Thymus (tissue), 11 donors: ENCODE measurements around the gene SLC12A1. TPM values are rescaled to one million over a fixed set of nuclear protein-coding genes. Genes with fewer than 3 reads are reported as not detected.

Source experiments
- DNase-seq, 9 donors: peaks; one replicate each; pipeline ENCODE4 v3.0.0-alpha.2; 2013; ENCODE audit warnings: low spot score in 9 of 9, low read depth in 6 of 9, missing footprints in 1 of 9
- H3K27ac ChIP-seq, 2 donors: one replicate each; pipeline ENCODE4 v1.5.1; 2013; ENCODE audit warnings: control low read depth in 1 of 2, low read depth in 1 of 2, low read length in 1 of 2, mild to moderate bottlenecking in 1 of 2, moderate library complexity in 1 of 2
- H3K27me3 ChIP-seq, 2 donors: one replicate each; pipeline ENCODE4 v1.5.1; 2013; ENCODE audit warnings: low read length in 1 of 2; ENCODE audit not compliant: control insufficient read depth in 2 of 2, insufficient read depth in 1 of 2
- H3K36me3 ChIP-seq, 2 donors: one replicate each; pipeline ENCODE4 v1.5.1; 2013; ENCODE audit warnings: low read length in 1 of 2, mild to moderate bottlenecking in 1 of 2, moderate library complexity in 1 of 2; ENCODE audit not compliant: control insufficient read depth in 2 of 2, insufficient read depth in 2 of 2
- H3K4me1 ChIP-seq, 2 donors: one replicate each; pipeline ENCODE4 v1.5.1; 2013; ENCODE audit warnings: low read length in 2 of 2; ENCODE audit not compliant: control insufficient read depth in 2 of 2, insufficient read depth in 2 of 2
- H3K4me3 ChIP-seq, 2 donors: one replicate each; pipeline ENCODE4 v1.5.1; 2013; ENCODE audit warnings: low read length in 2 of 2, control low read depth in 1 of 2, mild to moderate bottlenecking in 1 of 2
- H3K9me3 ChIP-seq, 2 donors: one replicate each; pipeline ENCODE4 v1.5.1; 2013; ENCODE audit warnings: low read length in 1 of 2, mild to moderate bottlenecking in 1 of 2; ENCODE audit not compliant: control insufficient read depth in 2 of 2, insufficient read depth in 1 of 2
- WGBS: extraction: QIAGEN DNeasy Blood & Tissue Kit; methylation state at CpG from one replicate; pipeline ENCODE4 v1.1.7; 2013; 5-methylcytosine and 5-hydroxymethylcytosine counted together
- polyA plus RNA-seq: library from polyadenylated mRNA; stranded (reverse); fragments of 200-250 nt; gene quantifications from one replicate; pipeline ENCODE4 v1.2.3, GENCODE V29; 2013
- total RNA-seq: library from RNA; stranded (reverse); fragments of 120-200 nt; gene quantifications from one replicate; pipeline ENCODE4 v1.2.4, GENCODE V29; 2013
- donor health status: healthy.

The SLC12A1 gene
- total and polyA plus RNA-seq, 2 donors, result 0.05 to 0.11 TPM

GRCh38 chr15:48182749-48183148 is 23.4 kb upstream of the SLC12A1 start:
- Histone ChIP-seq H3K4me3 (no peak overlapping the region), H3K36me3 (no peaks in the 10 kb centered on the region), H3K27ac (no peak overlapping the region), H3K4me1 (no peaks in the 10 kb centered on the region), H3K27me3 (peaks cover 0 to 2% of the 10 kb centered on the region in 2 donors), H3K9me3 (no peaks in the 10 kb centered on the region)
- DNase-seq, result no peak
- WGBS, result 53% methylated on average over 2 of the region's 2 CpGs

GRCh38 chr15:48185529-48185928 is 20.6 kb upstream of the SLC12A1 start:
- Histone ChIP-seq H3K9me3 (no peaks in the 10 kb centered on the region), H3K36me3 (no peaks in the 10 kb centered on the region), H3K4me1 (no peaks in the 10 kb centered on the region), H3K4me3 (no peak overlapping the region), H3K27ac (no peak overlapping the region), H3K27me3 (no peaks in the 10 kb centered on the region)
- DNase-seq, result no peak
- 86% methylated on average over 3 of the region's 3 CpGs for WGBS

DNA sequence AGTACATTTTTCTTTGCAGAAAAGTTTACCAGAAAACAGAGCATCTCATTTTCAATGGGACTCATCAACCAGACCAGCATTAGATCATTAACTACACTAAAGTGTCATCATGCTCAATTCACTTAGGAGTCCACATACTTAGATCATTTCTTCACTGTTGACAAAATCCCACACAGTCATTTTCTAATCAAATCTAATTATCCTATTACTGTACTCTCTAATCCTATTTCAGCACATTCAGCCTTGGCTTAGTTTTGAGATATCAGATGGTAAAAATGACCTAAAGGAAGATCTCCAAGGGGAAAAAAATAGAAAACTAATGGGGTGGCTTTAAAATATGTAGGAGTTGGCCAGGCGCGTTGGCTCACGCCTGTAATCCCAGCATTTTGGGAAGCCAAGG is 19.8 kb upstream of the SLC12A1 start:
- H3K27me3 ChIP-seq, result peaks cover 0 to 3% of the 10 kb centered on the region in 2 donors
- H3K9me3 ChIP-seq, result no peaks in the 10 kb centered on the region
- 98% methylated on average over 3 of the region's 3 CpGs for WGBS
- DNase-seq, result no peak
- no peaks in the 10 kb centered on the region for H3K4me1 ChIP-seq
- H3K27ac ChIP-seq, result no peak overlapping the region
- no peaks in the 10 kb centered on the region for H3K36me3 ChIP-seq
- no peak overlapping the region for H3K4me3 ChIP-seq

DNA sequence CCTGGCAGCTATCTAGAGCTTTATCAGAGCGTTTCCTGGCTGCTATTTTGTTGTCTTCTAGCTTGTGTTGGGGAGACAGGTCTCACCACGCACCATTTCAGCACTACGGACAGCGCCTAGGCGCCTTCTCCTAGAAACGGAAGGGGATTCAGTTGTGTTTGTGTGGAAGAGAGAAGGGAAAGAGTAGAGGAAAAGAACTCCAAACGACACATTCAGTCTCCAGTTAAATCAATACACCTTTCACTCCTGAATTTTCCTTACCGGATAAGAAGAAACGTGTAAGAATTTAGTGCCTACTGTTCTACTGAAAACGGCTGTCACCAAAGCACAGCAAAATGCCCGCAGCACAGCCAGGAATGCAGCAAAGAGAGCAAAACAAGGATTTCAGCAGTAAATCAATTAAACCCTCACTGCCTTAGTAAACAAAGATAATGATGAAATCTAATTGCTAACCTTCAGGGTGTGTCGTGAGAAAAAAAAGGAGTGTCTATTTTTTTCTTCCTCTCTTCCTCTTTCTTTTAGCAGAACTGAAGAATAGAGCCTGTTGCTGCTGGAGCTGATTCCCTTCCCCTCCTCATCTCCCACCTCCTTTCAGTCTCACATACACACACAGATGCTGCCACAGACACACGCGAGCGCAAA is 15.0 kb upstream of the SLC12A1 start:
- DNase-seq, result peak; percentile 43 to 83 (median 64)
- 9% methylated on average over 15 of the region's 15 CpGs for WGBS

DNA sequence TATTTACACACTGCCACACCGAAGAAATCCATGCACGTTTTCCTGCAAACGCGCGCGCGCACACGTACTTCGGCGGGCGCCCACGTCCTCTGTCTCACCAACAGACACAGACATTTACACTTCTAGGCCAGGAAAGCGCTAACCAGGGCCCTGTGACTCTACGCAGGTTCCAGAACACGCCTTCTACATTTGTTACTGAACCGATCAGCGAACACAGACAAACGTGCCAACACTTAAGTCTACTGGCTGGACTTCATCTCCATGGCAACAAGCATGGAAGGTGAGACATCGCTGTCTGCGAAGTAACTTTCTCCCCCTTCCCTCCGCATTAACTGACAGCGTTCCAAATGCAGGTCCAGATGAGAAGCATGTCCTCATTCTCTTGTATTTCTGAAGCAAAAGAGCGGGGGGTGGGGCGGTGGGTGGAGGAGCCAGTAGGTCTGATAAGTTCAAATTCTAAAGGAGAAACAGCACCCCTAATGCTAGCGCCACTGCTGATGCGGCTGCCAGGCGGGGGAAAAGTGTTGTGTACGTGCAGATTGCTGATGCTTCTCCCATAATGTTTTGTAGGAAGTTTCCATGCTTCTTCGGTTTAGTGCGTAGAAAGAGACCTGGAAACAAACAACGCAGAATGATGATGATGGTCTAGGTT is 14.4 kb upstream of the SLC12A1 start, which contains the start of gene CTXN2:
Gene CTXN2 (plus strand): TSS at position 92 of the 652 bp plus-strand sequence. CDS start 9,636 bp downstream, outside the sequence.
- Histone ChIP-seq H3K4me3 (no peak within 1 kb of the TSS), H3K27me3 (peaks cover 0 to 14% of the 10 kb centered on the region in 2 donors), H3K36me3 (no peaks in the 10 kb centered on the region), H3K9me3 (no peaks in the 10 kb centered on the region), H3K4me1 (no peaks in the 10 kb centered on the region), H3K27ac (no peak within 1 kb of the TSS)
- WGBS, result 17% methylated on average over 31 of the region's 31 CpGs
- no peak for DNase-seq

More for the DNA sequence above, 15.0 kb upstream of the SLC12A1 start:
- no peaks in the 10 kb centered on the region for H3K36me3 ChIP-seq
- no peaks in the 10 kb centered on the region for H3K9me3 ChIP-seq
- H3K27ac ChIP-seq, result no peak overlapping the region
- peaks cover 0 to 14% of the 10 kb centered on the region in 2 donors for H3K27me3 ChIP-seq
- H3K4me1 ChIP-seq, result no peaks in the 10 kb centered on the region
- no peak overlapping the region for H3K4me3 ChIP-seq

DNA sequence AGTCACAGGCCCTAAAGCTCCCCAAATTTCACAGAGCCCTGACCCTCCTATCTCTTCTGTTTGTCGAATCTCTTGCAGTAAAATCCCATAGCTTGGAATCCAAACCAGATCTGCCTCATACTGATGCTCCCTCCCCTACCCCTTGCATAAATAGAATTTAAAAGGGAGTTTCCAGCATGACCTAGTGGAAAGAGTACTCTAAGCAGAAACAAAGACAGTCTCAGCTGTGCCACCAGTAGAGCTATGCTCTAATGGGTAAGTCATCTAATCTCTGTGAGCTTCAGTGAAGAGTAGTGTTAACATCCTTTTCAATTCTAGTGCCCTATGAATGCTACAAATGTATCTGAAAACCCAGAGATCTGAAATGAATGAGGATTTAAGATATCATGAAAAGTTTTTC is 4.0 kb upstream of the SLC12A1 start:
- Histone ChIP-seq H3K27me3 (no peaks in the 10 kb centered on the region), H3K9me3 (no peaks in the 10 kb centered on the region), H3K36me3 (no peaks in the 10 kb centered on the region), H3K27ac (no peak overlapping the region), H3K4me1 (no peaks in the 10 kb centered on the region), H3K4me3 (no peak overlapping the region)
- no peak for DNase-seq
- 89% methylated on average over 1 of the region's 1 CpG for WGBS

DNA sequence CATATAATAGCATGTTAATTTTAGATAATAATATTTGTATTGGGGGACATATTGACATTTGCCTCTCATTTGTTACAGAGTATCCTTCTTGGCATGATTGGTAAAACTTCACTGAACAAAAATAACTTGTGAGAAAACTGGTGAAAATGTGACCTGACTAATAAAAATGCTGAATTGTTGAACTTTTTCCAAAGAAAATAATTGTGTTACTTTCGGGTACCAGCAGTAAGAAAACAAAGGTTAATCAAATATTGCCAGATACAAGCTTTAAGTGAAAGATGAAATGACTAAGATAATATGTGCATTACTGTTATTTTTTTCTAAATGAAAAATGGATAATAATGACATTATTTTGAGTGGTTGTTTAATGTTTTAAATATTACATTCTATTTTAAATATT is 15.2 kb downstream of the SLC12A1 start:
- Histone ChIP-seq H3K27me3 (no peaks in the 10 kb centered on the region), H3K36me3 (no peaks in the 10 kb centered on the region), H3K4me1 (no peaks in the 10 kb centered on the region), H3K9me3 (no peaks in the 10 kb centered on the region), H3K27ac (no peak overlapping the region), H3K4me3 (no peak overlapping the region)
- DNase-seq, result no peak
- WGBS, result 95% methylated on average over 1 of the region's 1 CpG

- H3K4me1 ChIP-seq, result no peaks in the 10 kb centered on the region
- no peaks in the 10 kb centered on the region for H3K9me3 ChIP-seq
- no peaks in the 10 kb centered on the region for H3K27me3 ChIP-seq
- no peak overlapping the region for H3K4me3 ChIP-seq
- 95% methylated on average over 4 of the region's 4 CpGs for WGBS
- H3K36me3 ChIP-seq, result no peaks in the 10 kb centered on the region
- no peak overlapping the region for H3K27ac ChIP-seq
- DNase-seq, result no peak
Measured at GRCh38 chr15:48221885-48222284, 15.8 kb downstream of the SLC12A1 start.

GRCh38 chr15:48222627-48223026 is 16.5 kb downstream of the SLC12A1 start:
- 84% methylated on average over 1 of the region's 1 CpG for WGBS
- H3K9me3 ChIP-seq, result no peaks in the 10 kb centered on the region
- H3K27me3 ChIP-seq, result no peaks in the 10 kb centered on the region
- no peaks in the 10 kb centered on the region for H3K36me3 ChIP-seq
- no peak for DNase-seq
- no peaks in the 10 kb centered on the region for H3K4me1 ChIP-seq
- H3K4me3 ChIP-seq, result no peak overlapping the region
- H3K27ac ChIP-seq, result no peak overlapping the region
